Kidney epithelial cell (primary cell): ENCODE measurements around the gene PRELP. TPM values are rescaled to one million over a fixed set of nuclear protein-coding genes. Genes with fewer than 3 reads are reported as not detected.

Source experiments
- DNase-seq: peaks from one replicate; pipeline ENCODE4 v3.0.0-alpha.2; 2010; ENCODE audit warnings: low read depth
- H3K27me3 ChIP-seq: 2 replicates; pipeline ENCODE4 v1.6.0; 2011; ENCODE audit warnings: low read length; ENCODE audit not compliant: control insufficient read depth, insufficient read depth
- H3K36me3 ChIP-seq: 2 replicates; pipeline ENCODE4 v1.5.1; 2011; ENCODE audit warnings: low read length; ENCODE audit not compliant: control insufficient read depth, insufficient read depth
- H3K4me3 ChIP-seq: 2 replicates; pipeline ENCODE4 v1.5.1; 2011; ENCODE audit warnings: low read depth, mild to moderate bottlenecking, control low read depth, low read length
- CTCF ChIP-seq: IDR thresholded peaks from 2 replicates; pipeline ENCODE4 v1.5.1; 2011; ENCODE audit warnings: mild to moderate bottlenecking, moderate library complexity, low read length, control low read depth, inconsistent platforms; ENCODE audit not compliant: insufficient read depth, poor library complexity, severe bottlenecking
- total RNA-seq: library from RNA; depleted of rRNA; stranded (reverse); fragments of >200 nt; gene quantifications from 2 replicates; pipeline ENCODE4 v1.2.3, GENCODE V29; 2015

Gene PRELP
- total RNA-seq, 1 donor from 2014 or later: under 0.01 TPM

- Histone ChIP-seq H3K4me3 (no peak overlapping the region), H3K36me3 (no peaks in the 10 kb centered on the region), H3K27me3 (no peaks in the 10 kb centered on the region)
- DNase-seq: no peak
- TF ChIP-seq CTCF: no peak
Measured at GRCh38 chr1:203521812-203522211, 46.2 kb downstream of the PRELP start.

GRCh38 chr1:203522237-203522636 lies 46.6 kb downstream of the PRELP start:
- no peak for DNase-seq
- TF ChIP-seq CTCF: no peak
- Histone ChIP-seq H3K27me3 (no peaks in the 10 kb centered on the region), H3K36me3 (no peaks in the 10 kb centered on the region), H3K4me3 (no peak overlapping the region)

- no peak for DNase-seq
- Histone ChIP-seq H3K27me3 (no peaks in the 10 kb centered on the region), H3K4me3 (no peak overlapping the region), H3K36me3 (no peaks in the 10 kb centered on the region)
- TF ChIP-seq CTCF: no peak
Measured at GRCh38 chr1:203523667-203524066, 48.1 kb downstream of the PRELP start.

GRCh38 chr1:203524152-203524551 lies 48.5 kb downstream of the PRELP start:
- Histone ChIP-seq H3K4me3 (no peak overlapping the region), H3K36me3 (no peaks in the 10 kb centered on the region), H3K27me3 (no peaks in the 10 kb centered on the region)
- no peak for DNase-seq
- no peak for TF ChIP-seq CTCF

GRCh38 chr1:203524824-203525223 lies 49.2 kb downstream of the PRELP start:
- no peaks in the 10 kb centered on the region for H3K27me3 ChIP-seq
- H3K4me3 ChIP-seq: no peak overlapping the region
- TF ChIP-seq CTCF: no peak
- no peaks in the 10 kb centered on the region for H3K36me3 ChIP-seq
- no peak for DNase-seq

- no peak for TF ChIP-seq CTCF
- DNase-seq: no peak
- Histone ChIP-seq H3K36me3 (no peaks in the 10 kb centered on the region), H3K4me3 (no peak overlapping the region), H3K27me3 (no peaks in the 10 kb centered on the region)
Measured at GRCh38 chr1:203525685-203526084, 50.1 kb downstream of the PRELP start.
